Measurements from ENCODE around the gene STAT3.

DNA sequence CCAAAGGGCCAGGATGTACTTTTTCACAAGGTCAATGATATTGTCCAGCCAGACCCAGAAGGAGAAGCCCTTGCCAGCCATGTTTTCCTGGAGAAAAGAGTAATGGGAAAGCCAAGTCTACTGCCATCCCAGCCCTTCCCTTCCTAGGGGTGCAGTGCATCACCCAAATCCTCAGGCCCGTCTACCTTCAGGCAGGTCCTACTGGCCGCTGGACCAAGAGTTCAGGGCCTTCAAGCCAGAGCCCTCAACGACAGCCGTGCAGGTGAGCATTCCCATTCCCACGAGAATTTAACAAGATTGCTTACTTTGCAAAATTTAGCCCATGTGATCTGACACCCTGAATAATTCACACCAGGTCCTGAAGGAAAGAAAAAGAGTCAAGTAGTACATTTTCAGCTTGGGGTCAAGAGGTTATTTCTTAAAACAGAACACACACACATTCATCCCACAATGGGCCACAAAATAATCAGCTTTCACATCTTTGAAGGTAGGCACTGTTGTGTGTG, 64.9 kb downstream of the STAT3 start:
- no peak for TF ChIP-seq SP1 (IDR thresholded peaks at IDR 0.05)
- no peak for TF ChIP-seq SP1 (CRISPR knock-in tag; IDR thresholded peaks at IDR 0.05)
- no peak for TF ChIP-seq NBN (conservative IDR thresholded peaks at IDR 0.05)
- TF ChIP-seq, protein P1, sequence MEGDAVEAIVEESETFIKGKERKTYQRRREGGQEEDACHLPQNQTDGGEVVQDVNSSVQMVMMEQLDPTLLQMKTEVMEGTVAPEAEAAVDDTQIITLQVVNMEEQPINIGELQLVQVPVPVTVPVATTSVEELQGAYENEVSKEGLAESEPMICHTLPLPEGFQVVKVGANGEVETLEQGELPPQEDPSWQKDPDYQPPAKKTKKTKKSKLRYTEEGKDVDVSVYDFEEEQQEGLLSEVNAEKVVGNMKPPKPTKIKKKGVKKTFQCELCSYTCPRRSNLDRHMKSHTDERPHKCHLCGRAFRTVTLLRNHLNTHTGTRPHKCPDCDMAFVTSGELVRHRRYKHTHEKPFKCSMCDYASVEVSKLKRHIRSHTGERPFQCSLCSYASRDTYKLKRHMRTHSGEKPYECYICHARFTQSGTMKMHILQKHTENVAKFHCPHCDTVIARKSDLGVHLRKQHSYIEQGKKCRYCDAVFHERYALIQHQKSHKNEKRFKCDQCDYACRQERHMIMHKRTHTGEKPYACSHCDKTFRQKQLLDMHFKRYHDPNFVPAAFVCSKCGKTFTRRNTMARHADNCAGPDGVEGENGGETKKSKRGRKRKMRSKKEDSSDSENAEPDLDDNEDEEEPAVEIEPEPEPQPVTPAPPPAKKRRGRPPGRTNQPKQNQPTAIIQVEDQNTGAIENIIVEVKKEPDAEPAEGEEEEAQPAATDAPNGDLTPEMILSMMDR (CRISPR knock-in tag; IDR thresholded peaks at IDR 0.05): no peak
- TF ChIP-seq ZBTB10 (CRISPR knock-in tag; IDR thresholded peaks at IDR 0.05; ENCODE audit: borderline replicate concordance): no peak
- no peak for TF ChIP-seq POLR2A (IDR thresholded peaks at IDR 0.05; ENCODE audit: insufficient read depth in 1 of 2, low read depth in 2 of 2, low read length in 2 of 2)
- no peak for TF ChIP-seq TBP (CRISPR knock-in tag; IDR thresholded peaks at IDR 0.05)
